Skin epidermis (tissue), 12 donors: ENCODE results near the gene SPEN.
"Not testable (repeated sequence)": the region's sequence is repeated elsewhere in the genome, so short reads cannot be mapped to it uniquely, and the experiment has no call there.

Experiments used
- H3K27ac ChIP-seq, 21 experiments: fragments of 200-600 bp; sonication (generic) in 11 of 21; one replicate each; pipeline ENCODE4 v1.5.0; 2020; ENCODE audit warnings: mild to moderate bottlenecking in 3 of 21, inconsistent platforms in 2 of 21, moderate library complexity in 2 of 21
- H3K4me3 ChIP-seq, 7 experiments: fragments of 200-600 bp; sonication (generic) in 2 of 7; one replicate each; pipeline ENCODE4 v1.5.0; 2020; ENCODE audit warnings: inconsistent platforms in 2 of 7, mild to moderate bottlenecking in 2 of 7, moderate library complexity in 1 of 7

Gene SPEN

DNA sequence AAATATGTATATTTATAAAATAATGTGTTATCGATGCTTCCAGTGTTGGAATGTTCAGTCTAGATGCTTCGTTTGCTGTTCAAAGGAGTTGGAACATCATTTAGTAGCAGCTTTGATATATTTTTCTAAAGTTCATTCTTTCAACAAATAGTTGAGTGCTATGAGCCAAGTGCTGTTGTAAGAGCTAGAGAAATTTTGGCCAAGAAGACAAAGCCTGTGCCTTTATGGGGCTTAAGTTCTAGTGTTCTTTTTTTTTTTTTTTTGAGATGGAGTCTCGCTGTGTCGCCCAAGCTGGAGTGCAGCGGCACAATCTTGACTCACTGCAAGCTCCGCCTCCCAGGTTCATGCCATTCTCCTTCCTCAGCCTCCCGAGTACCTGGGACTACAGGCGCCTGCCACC, 78.9 kb downstream of the SPEN start:
- not testable (repeated sequence) for H3K27ac ChIP-seq

DNA sequence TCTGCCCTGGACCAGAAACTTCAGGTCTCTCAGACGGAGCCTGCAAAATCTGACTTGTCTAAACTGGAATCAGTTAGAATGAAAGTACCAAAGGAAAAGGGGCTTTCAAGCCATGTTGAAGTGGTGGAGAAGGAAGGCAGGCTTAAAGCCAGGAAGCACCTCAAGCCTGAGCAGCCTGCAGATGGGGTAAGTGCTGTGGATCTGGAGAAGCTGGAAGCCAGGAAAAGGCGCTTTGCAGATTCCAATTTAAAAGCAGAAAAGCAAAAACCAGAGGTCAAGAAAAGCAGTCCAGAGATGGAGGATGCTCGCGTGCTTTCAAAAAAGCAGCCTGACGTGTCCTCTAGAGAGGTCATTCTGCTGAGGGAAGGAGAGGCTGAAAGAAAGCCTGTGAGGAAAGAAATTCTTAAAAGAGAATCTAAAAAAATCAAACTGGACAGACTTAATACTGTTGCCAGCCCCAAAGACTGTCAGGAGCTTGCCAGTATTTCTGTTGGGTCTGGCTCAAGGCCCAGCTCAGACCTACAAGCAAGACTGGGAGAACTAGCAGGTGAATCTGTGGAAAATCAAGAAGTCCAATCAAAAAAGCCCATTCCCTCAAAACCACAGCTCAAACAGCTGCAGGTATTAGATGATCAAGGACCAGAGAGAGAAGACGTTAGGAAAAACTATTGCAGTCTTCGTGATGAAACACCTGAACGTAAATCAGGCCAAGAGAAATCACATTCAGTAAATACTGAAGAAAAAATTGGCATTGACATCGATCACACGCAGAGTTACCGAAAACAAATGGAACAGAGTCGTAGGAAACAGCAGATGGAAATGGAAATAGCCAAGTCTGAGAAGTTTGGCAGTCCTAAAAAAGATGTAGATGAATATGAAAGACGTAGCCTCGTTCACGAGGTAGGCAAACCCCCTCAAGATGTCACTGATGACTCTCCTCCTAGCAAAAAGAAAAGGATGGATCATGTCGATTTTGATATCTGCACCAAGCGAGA, 81.8 kb downstream of the SPEN start:
- no peak overlapping the region for H3K4me3 ChIP-seq
- H3K27ac ChIP-seq: no peak overlapping the region

More for the DNA sequence above, 78.9 kb downstream of the SPEN start:
- H3K4me3 ChIP-seq: not testable (repeated sequence)

DNA sequence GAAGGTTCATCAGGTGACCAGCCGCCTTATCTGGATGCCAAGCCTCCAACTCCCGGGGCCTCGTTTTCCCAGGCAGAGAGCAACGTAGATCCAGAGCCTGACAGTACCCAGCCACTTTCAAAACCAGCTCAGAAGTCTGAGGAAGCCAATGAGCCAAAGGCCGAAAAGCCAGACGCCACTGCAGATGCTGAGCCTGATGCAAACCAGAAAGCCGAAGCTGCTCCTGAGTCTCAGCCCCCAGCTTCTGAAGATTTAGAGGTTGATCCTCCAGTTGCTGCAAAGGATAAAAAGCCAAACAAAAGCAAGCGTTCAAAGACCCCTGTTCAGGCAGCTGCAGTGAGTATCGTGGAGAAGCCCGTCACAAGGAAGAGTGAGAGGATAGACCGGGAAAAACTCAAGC, 83.9 kb downstream of the SPEN start:
- no peak overlapping the region for H3K4me3 ChIP-seq
- no peak overlapping the region for H3K27ac ChIP-seq

DNA sequence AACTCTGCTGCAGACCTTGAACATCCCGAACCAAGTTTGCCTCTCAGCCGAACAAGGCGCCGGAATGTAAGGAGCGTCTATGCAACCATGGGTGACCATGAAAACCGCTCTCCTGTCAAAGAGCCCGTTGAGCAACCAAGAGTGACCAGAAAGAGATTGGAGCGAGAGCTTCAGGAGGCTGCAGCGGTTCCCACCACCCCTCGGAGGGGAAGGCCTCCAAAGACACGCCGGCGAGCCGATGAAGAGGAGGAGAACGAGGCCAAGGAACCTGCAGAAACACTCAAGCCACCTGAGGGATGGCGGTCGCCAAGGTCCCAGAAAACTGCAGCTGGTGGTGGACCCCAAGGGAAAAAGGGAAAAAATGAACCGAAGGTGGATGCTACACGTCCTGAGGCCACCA, 84.4 kb downstream of the SPEN start:
- Histone ChIP-seq H3K27ac (no peak overlapping the region), H3K4me3 (no peak overlapping the region)

DNA sequence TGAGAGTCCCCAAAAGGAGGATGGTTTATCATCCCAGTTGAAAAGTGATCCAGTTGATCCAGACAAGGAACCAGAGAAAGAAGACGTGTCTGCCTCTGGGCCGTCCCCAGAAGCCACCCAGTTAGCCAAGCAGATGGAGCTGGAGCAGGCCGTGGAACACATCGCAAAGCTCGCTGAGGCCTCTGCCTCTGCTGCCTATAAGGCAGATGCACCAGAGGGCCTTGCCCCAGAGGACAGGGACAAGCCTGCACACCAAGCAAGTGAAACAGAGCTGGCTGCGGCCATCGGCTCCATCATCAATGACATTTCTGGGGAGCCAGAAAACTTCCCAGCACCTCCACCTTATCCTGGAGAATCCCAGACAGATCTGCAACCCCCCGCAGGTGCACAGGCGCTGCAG, 85.1 kb downstream of the SPEN start:
- H3K4me3 ChIP-seq: no peak overlapping the region
- H3K27ac ChIP-seq: no peak overlapping the region

DNA sequence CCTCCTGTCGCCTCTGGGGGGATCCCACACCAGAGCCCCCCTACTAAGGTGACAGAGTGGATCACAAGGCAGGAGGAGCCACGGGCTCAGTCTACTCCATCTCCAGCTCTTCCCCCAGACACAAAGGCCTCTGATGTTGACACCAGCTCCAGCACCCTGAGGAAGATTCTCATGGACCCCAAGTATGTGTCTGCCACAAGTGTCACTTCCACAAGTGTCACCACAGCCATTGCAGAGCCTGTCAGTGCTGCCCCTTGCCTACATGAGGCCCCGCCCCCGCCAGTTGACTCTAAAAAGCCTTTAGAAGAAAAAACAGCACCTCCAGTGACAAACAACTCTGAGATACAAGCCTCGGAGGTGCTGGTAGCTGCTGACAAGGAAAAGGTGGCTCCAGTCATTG, 86.2 kb downstream of the SPEN start:
- Histone ChIP-seq H3K4me3 (no peak overlapping the region), H3K27ac (no peak overlapping the region)

DNA sequence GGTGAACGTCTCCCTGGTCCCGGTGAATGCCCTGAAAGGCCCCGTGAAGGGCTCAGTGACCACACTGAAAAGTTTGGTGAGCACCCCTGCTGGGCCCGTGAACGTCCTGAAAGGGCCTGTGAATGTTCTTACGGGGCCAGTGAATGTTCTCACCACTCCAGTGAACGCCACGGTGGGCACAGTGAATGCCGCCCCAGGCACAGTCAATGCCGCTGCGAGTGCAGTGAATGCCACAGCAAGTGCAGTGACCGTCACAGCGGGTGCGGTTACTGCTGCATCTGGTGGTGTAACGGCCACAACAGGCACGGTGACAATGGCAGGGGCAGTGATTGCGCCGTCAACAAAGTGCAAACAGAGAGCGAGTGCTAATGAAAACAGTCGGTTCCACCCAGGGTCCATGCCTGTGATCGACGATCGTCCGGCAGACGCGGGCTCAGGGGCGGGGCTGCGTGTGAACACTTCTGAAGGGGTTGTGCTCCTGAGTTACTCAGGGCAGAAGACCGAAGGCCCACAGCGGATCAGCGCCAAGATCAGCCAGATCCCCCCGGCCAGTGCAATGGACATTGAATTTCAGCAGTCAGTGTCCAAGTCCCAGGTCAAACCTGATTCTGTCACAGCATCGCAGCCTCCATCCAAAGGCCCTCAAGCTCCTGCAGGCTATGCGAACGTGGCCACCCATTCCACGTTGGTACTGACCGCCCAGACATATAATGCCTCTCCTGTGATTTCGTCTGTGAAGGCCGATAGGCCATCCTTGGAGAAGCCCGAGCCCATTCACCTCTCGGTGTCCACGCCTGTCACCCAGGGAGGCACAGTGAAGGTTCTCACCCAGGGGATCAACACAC, 86.9 kb downstream of the SPEN start:
- Histone ChIP-seq H3K27ac (no peak overlapping the region), H3K4me3 (no peak overlapping the region)

DNA sequence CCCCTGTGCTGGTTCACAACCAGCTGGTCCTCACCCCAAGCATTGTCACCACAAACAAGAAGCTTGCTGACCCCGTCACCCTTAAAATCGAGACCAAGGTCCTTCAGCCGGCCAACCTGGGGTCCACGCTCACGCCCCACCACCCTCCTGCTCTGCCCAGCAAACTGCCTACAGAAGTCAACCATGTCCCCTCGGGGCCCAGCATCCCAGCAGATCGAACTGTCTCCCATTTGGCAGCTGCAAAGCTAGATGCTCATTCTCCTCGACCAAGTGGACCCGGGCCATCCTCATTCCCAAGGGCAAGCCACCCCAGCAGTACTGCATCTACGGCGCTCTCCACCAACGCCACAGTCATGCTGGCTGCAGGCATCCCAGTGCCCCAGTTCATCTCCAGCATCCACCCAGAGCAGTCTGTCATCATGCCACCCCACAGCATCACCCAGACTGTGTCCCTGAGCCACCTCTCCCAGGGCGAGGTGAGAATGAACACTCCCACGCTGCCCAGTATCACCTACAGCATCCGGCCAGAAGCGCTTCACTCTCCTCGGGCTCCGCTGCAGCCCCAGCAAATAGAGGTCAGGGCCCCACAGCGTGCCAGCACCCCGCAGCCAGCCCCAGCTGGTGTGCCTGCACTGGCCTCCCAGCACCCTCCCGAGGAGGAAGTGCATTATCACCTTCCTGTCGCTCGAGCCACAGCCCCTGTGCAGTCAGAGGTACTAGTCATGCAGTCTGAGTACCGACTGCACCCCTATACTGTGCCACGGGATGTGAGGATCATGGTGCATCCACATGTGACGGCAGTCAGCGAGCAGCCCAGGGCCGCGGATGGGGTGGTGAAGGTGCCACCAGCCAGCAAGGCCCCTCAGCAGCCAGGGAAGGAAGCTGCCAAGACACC, 87.8 kb downstream of the SPEN start:
- H3K4me3 ChIP-seq: no peak overlapping the region
- no peak overlapping the region for H3K27ac ChIP-seq

DNA sequence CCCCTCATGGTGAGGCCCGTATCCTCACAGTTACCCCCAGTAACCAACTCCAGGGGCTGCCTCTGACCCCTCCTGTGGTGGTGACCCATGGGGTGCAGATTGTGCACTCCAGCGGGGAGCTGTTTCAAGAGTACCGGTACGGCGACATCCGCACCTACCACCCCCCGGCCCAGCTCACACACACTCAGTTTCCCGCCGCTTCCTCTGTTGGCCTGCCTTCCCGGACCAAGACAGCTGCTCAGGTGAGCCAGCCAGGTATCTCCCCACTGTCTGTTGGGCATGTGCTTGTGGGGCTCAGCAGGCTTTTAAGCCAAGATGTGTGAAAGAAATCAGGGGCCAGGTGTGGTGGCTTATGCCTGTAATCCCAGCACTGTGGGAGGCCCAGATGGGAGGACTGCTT, 88.5 kb downstream of the SPEN start:
- Histone ChIP-seq H3K27ac (no peak overlapping the region), H3K4me3 (no peak overlapping the region)

DNA sequence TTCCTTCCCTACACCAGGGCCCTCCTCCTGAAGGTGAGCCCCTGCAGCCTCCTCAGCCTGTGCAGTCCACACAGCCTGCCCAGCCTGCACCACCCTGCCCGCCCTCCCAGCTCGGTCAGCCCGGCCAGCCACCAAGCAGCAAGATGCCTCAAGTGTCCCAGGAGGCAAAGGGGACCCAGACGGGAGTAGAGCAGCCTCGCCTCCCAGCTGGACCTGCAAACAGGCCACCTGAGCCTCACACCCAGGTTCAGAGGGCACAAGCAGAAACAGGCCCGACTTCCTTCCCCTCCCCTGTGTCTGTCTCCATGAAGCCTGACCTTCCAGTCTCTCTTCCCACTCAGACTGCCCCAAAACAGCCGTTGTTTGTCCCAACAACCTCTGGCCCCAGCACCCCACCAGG, 89.6 kb downstream of the SPEN start:
- Histone ChIP-seq H3K27ac (peak overlapping the region in 11 of 21 experiments; percentile 4 to 43 (median 31)), H3K4me3 (no peak overlapping the region)

DNA sequence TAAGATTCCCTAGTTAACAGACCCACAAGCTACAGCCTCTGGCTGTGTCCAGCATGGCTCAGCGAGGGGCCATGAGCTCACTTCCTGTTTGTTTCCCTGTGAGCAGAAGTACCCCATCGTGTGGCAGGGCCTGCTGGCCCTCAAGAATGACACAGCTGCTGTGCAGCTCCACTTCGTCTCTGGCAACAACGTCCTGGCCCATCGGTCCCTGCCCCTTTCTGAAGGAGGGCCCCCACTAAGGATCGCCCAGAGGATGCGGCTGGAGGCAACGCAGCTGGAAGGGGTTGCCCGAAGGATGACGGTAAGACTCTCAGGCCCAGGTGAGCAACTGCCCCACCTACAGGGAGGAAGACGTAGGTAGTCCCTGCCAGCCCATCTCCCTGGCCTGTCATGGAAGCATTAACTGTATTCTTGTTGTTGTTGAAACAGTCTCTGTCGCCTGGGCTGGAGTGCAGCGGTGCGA, 90.2 kb downstream of the SPEN start:
- Histone ChIP-seq H3K27ac (peak overlapping the region in 13 of 21 experiments; percentile 4 to 66 (median 35)), H3K4me3 (no peak overlapping the region)

DNA sequence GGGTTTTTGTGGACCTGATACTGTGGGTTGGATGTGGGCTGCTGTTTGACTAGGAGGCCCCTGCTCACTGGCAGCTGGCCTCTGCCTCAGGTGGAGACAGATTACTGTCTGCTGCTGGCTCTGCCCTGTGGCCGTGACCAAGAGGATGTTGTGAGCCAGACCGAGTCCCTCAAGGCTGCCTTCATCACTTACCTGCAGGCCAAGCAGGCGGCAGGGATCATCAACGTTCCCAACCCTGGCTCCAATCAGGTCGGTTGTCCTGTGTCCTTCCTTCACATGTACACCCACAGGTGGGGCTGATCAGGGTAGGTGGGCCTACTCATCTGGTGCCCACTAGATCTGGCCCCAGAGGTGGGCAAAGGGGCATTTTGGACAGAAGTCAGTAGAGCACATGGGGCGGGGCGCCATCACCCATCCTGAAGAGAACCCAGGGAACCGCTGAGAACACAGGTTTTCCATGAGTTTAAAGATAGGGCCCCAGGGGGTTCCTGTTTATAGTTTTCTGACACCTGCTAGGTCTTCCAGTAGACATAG, 91.2 kb downstream of the SPEN start:
- no peak overlapping the region for H3K4me3 ChIP-seq
- peak overlapping the region in 11 of 21 experiments; percentile 5 to 66 (median 37) for H3K27ac ChIP-seq

DNA sequence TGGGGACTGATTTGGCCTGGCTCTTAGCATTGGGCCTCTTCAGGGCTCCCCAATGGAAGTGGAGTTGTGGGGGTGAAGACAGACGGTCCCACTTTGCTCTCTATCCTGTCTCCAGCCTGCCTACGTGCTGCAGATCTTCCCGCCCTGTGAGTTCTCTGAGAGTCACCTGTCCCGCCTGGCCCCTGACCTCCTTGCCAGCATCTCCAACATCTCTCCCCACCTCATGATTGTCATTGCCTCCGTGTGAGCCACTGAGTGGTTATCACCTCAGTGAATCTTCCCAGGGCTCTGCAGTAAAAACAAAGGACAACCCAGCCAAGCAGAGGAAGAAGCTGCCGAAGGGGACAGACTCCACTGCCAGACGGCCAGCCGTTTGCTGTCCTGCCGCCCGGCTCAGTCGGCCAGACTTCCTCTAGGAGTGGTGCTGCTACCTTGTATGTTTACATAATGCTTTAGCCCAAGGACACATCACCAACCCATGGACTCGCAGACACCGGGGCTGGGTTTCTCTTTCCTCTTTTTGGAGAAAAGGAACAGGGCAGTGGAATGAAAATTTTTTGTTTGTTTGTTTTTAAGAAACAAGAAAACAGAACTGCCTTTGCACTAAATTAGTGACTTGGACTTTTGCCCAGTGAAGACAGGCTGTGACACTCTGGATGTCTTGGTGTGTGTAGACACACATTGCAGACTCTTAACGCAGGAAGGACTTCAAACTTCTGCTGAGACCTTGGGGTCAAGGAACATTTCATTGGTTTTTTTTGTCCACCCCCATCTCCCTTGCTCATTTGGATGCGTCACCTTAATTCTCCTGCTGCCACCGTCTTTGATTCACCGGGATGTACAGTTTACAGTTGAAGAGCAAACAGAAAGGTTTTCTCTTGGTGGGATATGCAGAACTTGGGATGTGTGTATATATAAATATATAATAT, 91.9 kb downstream of the SPEN start:
- Histone ChIP-seq H3K27ac (peak overlapping the region in 11 of 21 experiments; percentile 1 to 66 (median 35)), H3K4me3 (no peak overlapping the region)

DNA sequence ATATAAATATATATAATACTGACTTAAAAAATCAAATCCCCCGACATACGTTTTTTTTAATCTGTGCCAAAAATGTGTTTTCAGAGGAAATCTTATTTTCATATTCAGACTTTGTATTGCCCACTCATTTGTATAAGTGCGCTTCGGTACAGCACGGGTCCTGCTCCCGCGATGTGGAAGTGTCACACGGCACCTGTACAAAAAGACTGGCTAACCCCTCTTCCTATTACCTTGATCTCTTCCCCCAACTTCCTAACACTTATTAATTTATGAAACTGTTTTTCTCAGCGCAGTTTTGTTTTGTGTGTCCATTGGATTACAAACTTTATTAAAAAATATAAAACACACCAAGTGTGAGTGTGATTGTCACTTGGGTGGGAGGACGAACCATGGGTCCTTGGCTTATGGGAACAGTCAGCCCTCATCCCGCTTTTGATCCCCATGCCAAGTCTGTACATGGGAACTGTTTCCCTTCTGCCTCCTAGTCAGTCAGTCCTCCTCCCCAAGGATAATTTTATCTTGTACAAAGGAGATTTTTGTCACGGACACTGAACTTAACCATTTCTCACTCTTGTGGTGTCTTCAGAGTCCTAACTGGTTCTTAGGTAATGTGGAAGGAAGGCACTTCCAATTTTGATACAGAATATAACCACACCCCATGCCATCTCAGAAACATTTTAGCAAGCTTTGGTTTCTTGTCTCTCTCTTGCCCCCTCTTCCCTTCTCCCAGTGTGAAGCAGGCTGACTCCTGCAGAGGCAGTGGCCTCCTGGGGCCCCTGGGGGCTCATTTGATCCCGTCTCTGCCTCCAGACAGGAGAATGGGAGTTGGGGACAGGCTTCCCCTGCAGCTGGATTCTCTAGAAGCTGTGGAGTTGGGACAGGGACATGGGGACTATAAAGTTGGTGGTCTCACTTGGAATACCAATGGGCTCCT, 92.9 kb downstream of the SPEN start:
- Histone ChIP-seq H3K4me3 (no peak overlapping the region), H3K27ac (peak overlapping the region in 2 of 21 experiments; percentile 2 to 10)

DNA sequence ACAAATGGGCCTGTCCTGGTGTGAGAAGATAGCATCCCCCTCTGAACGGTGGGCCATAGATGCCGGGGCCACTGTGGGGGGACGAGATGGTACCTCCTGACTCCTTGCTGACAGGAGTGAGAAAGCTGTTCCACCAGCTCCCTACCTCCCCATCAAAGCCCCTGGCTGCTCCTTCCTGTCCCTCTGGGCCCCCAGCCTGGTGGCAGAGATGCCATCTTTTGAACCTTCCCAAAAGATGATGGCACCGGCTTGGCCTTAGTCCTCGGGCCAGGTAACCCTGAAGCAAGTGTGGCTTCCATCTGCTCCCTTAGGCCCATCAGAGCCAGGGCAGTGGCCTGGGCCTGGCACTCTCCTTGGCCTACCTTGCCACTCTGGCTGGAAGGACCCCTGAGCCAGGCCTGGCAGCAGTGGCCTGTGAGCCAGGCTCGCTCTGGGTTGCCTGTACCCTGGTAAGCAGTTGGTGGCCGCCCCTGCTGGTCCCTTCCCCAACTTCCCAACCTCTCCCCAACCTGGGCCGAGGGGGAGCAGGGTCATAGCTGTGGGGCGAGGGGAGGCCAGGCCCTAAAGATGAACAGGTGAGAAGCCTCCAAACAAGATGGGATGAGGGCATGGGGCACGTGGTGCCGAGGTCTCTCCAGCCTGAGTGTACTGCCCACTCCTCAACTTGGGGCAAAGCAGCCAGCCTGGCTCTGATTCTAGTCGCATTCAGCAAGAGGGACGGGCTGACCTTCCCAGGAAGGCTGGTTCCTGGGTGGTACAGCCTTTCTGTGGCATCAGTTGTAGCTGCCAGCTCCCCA, 93.7 kb downstream of the SPEN start:
- Histone ChIP-seq H3K4me3 (no peak overlapping the region), H3K27ac (peak overlapping the region in 5 of 21 experiments; percentile 2 to 43 (median 12))
